Midbrain (tissue), 1 donor: Measurements from ENCODE around the gene KIF6.
A peak's percentile ranks its signal among the peaks of the same experiment; 100 is the strongest.
"Not testable (repeated sequence)": the region's sequence is repeated elsewhere in the genome, so short reads cannot be mapped to it uniquely, and the experiment has no call there.

ENCODE experiments used
- DNase-seq: peaks from one replicate; lab custom pipeline; 2025; lab: John Stamatoyannopoulos, UW

Gene KIF6, protein sequence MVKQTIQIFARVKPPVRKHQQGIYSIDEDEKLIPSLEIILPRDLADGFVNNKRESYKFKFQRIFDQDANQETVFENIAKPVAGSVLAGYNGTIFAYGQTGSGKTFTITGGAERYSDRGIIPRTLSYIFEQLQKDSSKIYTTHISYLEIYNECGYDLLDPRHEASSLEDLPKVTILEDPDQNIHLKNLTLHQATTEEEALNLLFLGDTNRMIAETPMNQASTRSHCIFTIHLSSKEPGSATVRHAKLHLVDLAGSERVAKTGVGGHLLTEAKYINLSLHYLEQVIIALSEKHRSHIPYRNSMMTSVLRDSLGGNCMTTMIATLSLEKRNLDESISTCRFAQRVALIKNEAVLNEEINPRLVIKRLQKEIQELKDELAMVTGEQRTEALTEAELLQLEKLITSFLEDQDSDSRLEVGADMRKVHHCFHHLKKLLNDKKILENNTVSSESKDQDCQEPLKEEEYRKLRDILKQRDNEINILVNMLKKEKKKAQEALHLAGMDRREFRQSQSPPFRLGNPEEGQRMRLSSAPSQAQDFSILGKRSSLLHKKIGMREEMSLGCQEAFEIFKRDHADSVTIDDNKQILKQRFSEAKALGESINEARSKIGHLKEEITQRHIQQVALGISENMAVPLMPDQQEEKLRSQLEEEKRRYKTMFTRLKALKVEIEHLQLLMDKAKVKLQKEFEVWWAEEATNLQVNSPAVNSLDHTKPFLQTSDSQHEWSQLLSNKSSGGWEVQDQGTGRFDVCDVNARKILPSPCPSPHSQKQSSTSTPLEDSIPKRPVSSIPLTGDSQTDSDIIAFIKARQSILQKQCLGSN

DNA sequence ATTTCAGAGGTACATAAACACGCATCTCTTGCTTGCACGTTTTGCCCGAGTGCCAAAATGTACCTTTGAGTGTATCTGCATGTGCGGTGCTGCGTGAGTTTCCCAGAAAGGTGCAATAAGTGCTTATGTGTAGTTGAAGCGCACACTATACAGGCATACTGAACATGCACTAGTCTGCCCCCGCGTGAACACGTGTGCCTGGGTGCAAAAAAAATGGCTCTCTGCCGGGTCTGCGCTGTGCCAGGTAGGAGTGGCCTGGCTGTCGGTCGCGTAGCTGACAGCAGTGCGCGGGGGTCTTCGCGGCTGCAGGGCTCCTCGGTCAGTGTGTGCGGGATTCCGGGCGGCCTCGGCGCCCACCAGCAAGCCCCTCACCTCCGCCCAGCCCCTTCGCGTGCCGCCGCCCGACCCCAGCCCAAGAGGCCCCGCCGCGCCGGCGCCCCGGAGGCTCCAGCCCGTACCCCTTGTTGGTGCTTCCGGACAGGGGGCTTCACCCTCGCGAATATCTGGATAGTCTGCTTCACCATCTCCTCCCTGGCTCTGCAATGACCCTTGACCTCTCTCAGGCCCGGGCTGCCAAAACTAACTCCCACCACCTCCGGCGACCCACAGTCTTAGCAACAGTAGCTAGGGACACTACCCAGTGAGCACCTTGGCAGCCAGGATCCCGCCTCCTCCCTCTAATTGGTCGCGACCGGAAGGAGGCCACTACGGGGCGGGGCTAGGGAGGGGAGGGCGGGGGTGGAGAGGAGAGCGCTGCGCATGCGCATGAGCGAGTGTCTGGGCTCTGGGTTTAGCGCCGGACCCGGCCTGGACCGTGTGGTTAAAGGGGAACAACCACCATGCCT lies at the start of gene KIF6:
TSS of gene KIF6 (minus strand) at position 622 of the 845 bp plus-strand sequence. CDS start at position 524, 98 bp downstream.
- peak; percentile 95 for DNase-seq

DNA sequence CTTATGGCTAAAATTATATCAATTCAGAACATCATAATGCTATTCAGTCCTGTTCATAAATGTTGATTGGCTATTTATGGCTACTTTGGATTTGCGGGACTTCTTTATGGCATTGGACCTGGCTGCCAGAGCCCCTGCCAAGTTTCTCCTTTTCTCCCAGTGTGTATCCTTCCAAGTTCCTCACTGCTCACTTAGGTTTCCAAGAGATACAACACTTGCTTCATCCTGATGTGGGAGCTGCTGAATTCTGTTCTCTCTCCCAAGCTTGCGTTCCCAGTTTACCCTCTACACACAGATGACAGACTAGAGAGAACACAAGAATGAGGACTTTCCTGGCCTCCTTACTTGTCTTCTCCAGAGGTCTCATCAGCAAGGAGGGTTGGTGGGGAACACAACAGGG lies 48.6 kb upstream of the KIF6 start:
- DNase-seq = peak; percentile 30

DNA sequence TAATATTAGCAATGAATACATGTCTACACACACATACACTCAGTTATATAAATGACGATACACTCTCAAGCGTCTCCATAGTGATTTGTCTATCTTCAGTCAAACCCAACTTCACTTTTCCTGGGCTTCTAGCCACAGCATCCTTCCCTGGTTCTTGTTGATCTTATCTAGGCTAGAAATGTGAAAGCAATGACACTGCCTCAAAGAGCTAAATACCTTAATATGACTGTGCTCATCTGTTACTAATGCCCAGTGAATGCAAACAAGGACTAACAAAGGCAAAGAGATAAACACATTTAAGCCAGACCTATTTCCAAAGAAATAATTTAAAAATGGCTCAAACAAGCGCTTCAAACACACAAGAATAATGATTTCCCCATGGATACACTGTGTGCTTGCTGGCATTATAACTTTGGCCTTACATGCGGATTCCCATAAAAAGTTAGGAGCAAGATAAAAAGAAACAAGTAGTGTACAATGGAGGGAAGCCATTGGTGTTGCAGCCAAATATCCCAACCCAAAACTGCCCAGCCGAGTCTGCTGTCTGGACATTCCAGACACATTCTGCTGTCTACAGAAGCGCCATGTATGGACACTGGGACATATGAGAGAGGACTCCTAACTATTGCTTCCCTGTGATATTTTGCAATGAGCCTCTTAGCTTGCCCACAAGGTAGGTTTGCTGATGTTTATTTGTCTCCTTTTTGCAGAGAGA lies 47.5 kb upstream of the KIF6 start:
- DNase-seq = no peak

DNA sequence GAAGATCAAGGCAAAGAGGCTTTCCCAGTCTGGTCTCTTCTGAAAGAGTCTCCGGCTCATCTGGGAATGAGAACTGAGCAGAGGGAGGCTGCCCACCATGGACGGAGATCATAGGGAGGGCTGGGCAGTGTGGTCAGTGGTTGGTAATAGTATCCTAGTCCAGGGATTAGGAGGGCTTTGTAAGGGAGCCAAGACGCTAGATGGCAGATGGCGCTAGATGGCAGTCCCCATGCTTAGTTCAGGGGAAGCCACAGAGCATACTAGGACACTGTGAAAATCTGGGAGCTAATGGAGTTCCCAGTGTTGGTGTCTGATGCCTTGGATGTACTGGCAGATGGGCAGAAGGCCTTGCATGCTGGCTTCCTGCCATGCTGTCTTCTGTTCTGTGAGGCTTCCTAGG lies 45.2 kb upstream of the KIF6 start:
- peak; percentile 64 for DNase-seq

DNA sequence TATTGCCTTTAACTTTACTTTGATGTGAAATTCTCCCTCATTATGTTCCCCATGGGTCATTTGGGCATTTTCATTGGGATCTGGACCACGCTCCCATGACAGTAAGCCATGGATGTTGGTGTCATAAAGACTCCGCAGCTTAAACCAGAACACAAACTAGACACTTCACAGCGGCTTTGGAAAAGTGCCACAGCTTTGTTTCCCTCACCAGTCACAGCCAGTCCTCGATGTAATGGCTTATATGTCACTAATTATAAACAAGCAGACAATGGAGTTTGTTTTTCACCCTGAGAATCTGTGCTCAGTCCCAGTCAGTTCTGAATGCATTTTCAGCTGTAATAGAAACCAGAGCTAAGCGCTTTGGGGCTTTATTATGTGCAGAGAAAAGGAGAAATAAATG lies 43.8 kb upstream of the KIF6 start:
- DNase-seq = peak; percentile 80

DNA sequence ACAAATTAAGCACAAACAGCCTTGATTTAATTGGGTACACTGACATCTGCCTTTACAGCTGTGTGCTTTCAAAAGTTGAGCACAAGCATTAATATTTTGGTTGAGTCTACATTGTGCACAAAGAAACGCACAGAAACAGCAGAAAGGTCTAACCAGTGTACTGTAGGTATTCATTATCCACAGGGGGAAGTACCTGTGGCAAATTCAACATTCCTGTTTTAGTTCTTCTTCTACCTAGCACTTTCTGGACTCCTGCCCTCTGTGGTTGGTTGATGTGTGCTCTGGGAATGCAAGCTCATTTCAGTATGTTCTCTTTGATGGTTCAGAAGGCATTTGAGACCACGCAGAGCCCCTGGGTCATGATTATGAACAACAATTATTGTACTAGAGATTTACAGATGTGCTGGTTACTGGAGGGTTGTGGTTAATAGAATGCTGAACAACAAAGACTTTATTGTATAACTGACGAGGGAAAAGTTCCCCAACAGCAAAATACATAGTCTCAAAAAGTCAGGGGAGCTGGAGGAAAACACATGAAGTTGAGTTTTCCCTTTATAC lies 40.4 kb upstream of the KIF6 start:
- DNase-seq = peak; percentile 12

DNA sequence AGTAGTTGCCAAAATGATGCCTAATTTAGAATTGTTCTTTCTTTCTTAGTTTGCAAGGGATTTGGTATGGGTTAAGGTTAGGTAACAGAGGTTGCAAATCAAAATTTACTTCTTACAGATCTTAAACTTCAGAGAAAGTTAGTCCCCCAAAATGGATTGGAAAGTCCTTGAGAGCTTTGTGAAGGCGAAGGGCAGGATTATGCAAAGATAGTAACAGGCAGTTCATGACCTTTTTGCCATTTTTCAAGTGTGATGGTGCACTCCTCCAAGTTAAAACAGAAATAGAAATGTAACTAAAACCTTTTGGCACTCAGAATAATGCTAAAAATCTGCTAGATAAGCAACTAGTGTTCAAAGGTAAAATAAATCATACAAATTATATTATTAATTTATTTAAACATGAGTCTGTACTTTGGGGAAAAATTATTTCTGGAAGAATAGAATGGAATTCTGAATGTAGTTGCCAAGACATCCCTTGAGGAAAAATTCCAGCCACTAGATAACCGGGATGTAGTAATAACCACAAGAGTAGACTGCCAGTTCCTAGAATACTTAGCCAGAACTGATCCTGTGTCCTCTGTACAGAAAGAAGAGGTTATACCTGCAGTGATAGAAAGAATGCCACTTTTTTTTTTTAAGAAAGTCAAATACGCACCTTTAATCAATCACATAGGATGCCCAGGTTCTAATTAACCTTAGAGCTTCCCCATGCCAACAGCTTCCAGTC lies 35.2 kb upstream of the KIF6 start:
- DNase-seq = no peak

DNA sequence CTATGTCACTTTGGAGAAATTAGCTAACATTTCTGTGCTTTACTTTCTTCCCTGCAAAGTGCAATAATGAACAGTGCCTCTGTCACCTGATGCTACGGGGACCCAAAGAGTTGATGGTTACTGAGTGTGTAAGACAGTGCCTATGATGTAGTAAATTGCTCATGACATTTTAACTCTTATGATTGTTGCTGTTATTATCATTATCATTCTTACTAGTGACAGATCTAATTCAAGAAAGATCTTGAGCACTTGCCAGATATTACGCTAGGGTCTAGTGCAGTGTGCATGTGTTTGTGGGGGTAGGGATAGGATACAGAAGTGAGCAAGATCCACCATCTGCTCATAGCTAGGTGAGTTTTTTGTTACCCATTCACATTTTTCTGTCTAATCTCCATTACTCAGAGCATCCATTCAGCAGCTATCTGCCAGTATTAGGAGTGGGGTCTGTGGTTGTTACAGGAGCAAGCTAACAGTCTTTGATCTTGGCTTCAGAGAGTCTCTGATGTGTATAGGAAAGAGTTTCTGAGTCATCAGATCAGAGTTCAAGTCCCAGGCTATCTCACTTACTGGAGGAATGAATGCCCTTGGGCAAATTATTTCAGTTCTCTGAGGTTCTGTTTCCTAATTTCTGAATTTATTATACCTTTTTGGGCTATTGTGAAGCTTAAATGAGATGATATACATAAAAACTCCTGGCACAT lies 33.8 kb upstream of the KIF6 start:
- DNase-seq = no peak

DNA sequence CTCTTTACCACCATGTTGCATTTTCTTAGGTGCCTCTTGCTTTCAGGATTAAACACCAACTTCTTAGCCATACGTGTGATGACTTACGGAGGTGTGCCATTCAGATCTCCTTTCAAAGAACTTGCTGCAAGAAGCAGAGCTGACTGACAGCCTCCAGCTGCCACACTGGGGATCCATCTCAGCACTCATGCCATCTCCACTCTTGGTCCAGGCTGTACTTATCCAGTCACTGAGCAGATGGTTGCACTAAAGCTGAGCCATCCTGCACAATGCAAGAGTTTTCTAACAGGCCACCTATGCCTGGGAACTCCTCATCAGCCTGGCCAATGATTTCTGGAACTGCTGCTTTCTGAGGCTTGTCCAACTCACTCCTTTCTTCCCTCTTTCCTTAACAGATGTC lies 31.4 kb upstream of the KIF6 start:
- DNase-seq = no peak

DNA sequence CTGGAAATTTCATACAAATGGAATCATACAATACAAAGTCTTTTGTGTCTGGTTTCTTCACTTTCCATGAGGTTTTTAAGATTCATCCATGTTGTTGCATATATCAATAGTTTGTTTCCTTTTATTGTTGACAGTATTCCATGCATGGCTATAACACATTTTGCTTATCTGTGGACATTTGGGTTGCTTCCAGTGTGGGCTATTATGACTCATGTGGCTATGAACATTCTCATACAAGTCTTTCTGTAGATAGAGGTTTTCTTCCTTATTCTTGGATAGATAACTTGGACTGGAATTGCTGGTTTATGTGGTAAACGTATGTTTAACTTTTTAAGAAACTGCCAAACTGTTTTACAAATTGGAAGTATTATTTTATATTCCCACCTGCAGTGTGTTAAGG lies 30.0 kb upstream of the KIF6 start:
- DNase-seq = no peak

DNA sequence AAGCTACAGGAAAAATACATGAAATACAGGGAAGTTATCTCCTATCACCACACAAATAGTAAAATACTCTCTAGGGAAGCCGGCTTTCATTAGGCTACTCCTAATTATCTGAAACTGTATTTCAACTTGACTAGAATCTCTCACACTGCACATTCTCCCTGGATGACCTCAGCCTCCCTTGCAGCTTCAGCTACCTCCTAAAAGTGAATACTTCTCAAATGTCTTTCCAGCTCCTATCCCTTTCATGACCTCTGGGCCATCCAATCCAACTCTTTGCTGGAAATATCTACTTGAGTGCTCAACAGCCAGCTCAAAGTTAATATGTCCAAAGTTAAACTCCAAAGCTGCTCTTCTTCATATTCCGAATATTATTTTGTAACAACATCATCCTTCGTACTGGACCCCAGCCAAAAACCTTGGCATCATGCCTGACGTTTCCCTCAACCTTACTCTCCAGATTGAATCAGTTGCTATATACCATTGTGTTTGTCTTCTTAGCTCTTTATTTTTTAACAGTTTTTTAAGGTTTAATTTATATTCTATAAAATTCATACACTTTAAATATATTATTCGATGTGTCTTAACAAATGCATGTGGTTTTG lies 29.4 kb upstream of the KIF6 start:
- DNase-seq = no peak

DNA sequence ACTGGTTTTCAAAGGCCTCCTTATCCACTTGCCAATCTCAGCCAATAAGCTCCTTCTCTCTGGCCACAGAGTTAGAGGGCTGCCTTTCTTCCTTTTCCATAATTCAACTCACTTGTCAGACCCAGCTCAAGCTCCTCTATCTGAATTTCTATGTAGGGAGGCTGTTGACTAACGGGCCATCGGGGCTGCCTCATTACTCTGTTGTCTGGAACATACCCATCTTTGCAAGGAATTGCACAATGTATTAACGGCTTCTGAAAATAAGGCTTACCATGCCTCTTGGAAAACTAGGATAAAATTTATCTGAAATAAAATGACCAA lies 28.5 kb upstream of the KIF6 start:
- DNase-seq = peak; percentile 17

DNA sequence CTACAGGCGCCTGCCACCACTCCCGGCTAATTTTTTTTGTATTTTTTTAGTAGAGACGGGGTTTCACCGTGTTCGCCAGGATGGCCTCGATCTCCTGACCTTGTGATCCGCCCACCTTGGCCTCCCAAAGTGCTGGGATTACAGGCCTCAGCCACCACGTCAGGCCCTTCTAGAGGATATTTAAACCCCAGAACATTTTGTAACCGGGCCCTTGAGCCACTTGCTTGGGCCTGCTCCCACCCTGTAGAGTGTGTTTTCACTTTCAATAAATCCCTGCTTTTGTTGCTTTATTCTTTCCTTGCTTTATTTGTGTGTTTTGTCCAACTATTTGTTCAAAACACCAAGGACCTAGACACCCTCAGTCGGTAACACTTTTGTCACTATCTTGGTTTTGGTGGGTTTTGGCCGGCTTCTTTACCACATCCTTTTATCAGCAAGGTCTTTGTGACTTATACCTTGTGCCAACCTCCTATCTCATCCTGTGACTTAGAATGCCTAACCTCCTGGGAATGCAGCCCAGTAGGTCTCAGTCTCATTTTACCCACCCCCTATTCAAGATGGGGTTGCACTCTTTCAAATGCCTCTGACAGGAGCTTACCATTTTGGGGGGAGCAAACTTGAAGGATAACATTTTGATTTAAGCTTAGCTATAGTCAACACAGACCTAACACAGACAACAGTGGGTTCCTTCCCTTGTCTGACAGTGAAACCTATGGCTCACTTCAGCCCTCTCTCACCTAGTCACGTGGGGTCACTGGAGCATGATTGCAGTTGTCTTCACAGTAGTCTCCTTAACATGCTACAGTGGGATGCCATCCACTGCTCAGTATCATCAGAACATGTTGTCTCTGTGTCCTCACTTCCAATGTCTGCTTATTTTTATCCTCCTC lies 27.9 kb upstream of the KIF6 start:
- DNase-seq = no peak

DNA sequence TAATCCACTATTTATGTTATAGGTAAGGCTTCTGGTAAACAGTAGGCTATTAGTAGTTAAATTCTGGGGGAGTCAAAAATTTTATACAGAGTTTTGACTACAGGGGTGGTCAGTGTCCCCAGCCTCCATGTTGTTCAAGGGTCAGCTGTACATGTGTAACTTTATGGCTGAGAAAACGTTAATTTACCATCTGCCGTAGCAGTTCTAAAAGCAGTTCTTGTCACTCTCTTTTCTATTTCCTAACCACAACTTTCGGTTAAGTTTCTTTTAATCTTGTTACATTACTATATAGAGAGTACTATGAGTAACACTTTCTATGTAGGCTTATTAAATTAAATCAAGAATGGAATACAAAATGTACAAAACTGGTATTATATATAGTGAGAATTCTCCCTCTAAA lies 21.6 kb upstream of the KIF6 start:
- DNase-seq = no peak

DNA sequence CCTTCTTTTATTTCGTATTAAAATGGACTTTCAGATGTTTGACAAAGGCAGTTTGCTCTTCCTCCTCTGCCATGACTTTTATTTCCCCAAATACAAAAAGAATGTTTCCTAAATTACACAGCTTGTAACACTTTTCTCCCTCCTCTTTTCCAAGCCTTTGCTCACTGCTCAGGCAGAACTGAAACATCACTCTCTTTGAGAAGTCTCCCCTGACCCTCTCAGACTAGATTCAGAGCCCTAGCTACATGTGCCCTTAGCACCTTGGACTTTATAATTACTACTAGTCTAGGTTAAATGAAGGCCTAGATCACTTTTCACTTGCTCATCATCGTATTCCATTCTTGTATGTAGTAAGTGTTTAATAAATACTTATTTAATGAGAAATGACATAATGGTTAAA lies 8.5 kb upstream of the KIF6 start:
- DNase-seq = no peak

DNA sequence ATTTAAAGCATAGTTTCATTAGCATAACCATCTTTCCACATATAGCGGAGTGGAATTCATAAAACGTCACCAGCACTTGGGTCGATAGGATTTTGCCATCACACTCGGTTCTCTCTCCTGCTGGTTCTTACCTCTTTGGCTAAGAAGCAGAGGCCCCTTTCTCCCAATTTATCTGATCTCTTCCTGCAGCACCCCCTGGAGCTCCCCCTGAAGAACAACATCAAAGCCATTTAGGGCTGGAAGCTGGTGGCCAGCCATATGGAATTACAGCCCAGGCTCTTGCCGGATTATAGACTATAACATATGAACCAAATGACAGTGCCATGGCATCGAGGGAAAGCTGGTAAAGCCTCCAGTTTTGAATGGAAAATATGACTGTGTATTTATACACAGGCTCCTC lies 6.4 kb upstream of the KIF6 start:
- DNase-seq = no peak

DNA sequence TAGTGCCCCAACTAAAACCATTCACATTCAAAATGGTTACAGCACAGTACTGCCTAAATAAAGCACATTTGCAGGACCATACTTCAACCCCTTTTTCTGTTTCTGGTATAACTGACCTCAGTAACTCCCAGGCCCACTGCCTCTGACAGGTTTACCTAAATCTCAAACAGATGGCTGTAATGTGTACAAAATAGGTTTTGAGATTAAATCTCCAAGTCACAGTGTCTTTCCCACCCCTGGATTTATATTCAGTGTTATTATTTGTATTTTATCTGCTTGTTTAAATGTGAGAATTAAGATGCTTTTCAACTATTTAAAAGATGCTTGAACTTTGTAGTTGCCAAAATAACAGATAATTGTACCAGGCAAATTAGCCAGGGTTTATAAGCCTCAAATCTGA lies 4.7 kb upstream of the KIF6 start:
- no peak for DNase-seq

DNA sequence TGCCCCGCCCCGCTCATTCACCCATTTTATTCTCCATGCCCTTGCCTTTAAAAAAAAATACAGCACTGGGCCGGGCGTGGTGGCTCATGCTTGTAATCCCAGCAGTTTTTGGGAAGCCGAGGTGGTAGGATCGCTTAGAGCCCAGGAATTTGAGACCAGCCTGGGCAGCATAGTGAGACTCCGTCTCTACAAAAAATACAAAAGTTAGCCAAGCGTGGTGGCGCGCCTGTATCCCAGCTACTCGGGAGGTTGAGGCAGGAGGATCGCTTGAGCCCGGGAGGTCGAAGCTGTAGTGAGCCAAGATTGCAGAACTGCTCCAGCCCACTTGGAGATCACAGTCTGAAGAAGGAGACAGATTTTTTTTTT lies 407 bp upstream of the KIF6 start:
- DNase-seq = no peak

DNA sequence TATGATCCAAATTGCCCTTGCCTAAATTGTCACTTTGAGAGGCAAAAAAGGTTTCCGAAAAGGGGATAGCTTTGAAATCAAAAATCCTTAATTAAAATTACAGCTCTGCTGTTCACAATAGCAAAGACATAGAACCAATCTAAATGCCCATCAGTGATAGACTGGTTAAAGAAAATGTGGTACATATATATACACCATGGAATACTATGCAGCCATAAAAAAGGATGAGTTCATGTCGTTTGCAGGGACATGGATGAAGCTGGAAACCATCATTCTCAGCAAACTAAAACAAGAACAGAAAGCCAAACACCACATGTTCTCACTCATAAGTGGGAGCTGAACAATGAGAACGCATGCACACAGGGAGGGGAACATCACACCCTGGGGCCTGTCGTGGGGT lies 1.9 kb downstream of the KIF6 start:
- DNase-seq = not testable (repeated sequence)
